Measurements from ENCODE around the gene WNT10A.

The WNT10A gene

DNA sequence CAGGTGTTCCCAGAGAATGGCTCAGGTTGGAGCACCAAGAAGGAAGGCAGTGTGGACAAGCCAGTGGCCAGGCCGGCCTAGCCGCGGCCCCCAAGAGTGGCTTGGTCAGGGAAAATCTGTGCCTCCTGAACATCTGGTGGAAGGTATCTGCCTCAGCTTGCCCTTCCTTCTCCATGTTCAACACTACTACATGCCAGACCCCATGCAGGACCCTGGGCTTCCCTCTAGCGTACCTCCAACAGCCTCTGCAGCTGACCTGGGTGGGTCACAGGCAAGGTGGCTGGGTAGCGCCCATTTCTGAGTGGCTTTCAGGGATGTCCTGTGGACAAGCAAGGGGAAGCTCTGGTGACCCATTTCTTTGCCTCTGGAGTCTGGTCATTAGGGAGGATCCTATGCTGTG, 7.7 kb downstream of the WNT10A start:
- CTCF ChIA-PET, result interaction anchor here (1.6 to 23.0 kb wide), 3 partner anchors 10 to 18 kb away, joined by 5 to 916 read pairs (median 97); no protein-coding TSS in a partner anchor
- DNase-seq (ENCODE audit: extremely low spot score), result no peak
- TF ChIP-seq, protein P1, sequence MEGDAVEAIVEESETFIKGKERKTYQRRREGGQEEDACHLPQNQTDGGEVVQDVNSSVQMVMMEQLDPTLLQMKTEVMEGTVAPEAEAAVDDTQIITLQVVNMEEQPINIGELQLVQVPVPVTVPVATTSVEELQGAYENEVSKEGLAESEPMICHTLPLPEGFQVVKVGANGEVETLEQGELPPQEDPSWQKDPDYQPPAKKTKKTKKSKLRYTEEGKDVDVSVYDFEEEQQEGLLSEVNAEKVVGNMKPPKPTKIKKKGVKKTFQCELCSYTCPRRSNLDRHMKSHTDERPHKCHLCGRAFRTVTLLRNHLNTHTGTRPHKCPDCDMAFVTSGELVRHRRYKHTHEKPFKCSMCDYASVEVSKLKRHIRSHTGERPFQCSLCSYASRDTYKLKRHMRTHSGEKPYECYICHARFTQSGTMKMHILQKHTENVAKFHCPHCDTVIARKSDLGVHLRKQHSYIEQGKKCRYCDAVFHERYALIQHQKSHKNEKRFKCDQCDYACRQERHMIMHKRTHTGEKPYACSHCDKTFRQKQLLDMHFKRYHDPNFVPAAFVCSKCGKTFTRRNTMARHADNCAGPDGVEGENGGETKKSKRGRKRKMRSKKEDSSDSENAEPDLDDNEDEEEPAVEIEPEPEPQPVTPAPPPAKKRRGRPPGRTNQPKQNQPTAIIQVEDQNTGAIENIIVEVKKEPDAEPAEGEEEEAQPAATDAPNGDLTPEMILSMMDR (IDR thresholded peaks at IDR 0.05; ENCODE audit: control extremely low read depth, extremely low read depth, low read depth, missing control alignments), result no peak
- POLR2A ChIA-PET, result no interaction called here

DNA sequence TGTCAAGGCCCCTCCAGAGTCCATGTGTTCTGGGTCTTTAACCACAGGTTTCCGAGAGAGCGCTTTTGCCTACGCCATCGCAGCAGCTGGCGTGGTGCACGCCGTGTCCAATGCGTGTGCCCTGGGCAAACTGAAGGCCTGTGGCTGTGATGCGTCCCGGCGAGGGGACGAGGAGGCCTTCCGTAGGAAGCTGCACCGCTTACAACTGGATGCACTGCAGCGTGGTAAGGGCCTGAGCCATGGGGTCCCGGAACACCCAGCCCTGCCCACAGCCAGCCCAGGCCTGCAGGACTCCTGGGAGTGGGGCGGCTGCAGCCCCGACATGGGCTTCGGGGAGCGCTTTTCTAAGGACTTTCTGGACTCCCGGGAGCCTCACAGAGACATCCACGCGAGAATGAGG, 9.3 kb downstream of the WNT10A start:
- TF ChIP-seq, protein P1 (IDR thresholded peaks at IDR 0.05; ENCODE audit: control extremely low read depth, extremely low read depth, low read depth, missing control alignments), result no peak
- ChIA-PET CTCF (interaction anchor here (1.1 to 23.0 kb wide), 5 partner anchors 9 to 90 kb away, joined by 3 to 916 read pairs (median 97); partner anchors contain the start of gene WNT10A), POLR2A (no interaction called here)
- no peak for DNase-seq (ENCODE audit: extremely low spot score)

DNA sequence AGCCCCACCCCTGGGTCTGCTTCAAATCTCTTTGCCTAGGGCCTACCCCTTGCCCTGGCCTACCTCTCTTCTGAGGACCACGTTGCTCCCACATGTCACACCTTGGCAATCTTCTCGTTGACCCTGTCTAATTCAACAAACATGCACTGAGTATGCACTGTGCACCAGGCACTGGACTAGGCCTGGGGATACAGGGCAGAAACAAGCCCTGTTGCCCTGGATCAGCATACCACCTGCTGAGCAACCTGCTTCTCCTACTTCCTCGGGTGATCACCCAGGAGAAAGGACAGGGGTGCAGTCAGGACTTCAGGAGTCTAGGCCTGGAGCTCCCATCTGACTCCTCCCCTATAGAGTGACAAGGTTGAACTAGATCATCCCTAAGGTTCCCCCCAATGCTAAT, 9.7 kb downstream of the WNT10A start:
- CTCF ChIA-PET, result interaction anchor here (1.1 to 23.0 kb wide), 4 partner anchors 8 to 90 kb away, joined by 3 to 916 read pairs (median 461); partner anchors contain the start of gene WNT10A
- no peak for DNase-seq (ENCODE audit: extremely low spot score)
- TF ChIP-seq, protein P1 (IDR thresholded peaks at IDR 0.05; ENCODE audit: control extremely low read depth, extremely low read depth, low read depth, missing control alignments), result no peak
- POLR2A ChIA-PET, result no interaction called here

DNA sequence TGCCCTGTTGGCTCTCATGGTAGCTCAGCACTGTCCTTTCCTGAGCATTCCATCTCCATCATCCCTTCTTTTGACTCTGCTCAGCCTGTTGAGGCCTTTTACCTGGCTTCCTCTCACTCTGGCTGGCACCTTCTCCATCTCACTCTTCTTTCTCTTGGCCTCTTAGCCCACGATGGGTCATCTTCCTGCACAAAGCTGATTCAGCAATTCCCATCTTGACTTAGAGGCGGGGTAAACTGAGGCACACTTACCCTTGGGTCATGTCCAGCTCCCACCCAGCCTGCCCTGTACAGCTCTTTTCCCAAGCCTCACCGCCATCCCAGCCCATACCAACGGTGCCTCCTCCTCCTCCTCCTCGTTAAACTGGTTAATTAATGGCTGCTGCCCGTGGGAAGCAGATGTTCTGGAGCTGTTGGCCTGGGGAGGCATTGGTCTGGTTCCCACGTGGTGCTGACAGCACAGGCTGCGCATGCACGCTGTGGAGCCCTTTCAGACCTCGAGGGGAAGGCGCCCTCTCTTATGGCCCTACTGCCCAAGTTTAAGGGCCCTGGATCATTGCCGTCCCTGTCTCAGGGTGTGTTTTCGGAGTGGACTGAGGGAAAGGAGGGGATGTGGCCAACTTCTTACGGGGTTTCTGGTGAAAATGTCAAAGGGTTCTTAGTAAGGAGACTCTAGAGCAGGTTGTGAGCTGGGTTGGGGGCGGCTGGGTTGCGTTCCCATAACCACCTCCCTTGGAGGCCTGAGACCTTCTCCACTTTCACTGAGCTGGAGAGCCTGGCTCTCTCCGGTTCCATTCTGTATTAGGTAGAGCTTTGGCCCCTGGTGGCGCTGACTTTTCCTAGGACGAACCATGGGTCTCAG, 10.9 kb downstream of the WNT10A start:
- POLR2A ChIA-PET, result interaction anchor here (0.5 kb wide), 1 partner anchor 11 kb away, joined by 7 read pairs; the partner anchor contains the start of gene WNT10A
- CTCF ChIA-PET, result interaction anchor here (1.0 to 17.6 kb wide), 7 partner anchors 10 to 194 kb away, joined by 3 to 916 read pairs (median 4); partner anchors contain the start of gene WNT10A
- TF ChIP-seq, protein P1 (IDR thresholded peaks at IDR 0.05; ENCODE audit: control extremely low read depth, extremely low read depth, low read depth, missing control alignments), result no peak
- DNase-seq (ENCODE audit: extremely low spot score), result no peak

DNA sequence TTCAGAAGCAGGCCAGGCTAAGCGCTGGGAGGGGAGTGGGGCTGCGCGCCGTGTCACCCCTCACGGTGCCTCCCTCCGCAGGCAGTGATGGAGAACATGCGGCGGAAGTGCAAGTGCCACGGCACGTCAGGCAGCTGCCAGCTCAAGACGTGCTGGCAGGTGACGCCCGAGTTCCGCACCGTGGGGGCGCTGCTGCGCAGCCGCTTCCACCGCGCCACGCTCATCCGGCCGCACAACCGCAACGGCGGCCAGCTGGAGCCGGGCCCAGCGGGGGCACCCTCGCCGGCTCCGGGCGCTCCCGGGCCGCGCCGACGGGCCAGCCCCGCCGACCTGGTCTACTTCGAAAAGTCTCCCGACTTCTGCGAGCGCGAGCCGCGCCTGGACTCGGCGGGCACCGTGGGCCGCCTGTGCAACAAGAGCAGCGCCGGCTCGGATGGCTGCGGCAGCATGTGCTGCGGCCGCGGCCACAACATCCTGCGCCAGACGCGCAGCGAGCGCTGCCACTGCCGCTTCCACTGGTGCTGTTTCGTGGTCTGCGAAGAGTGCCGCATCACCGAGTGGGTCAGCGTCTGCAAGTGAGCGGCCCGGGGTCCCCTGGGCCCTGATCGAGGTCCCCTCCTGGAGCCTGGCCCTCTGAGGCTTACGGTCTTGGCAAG, 12.2 kb downstream of the WNT10A start:
- peak; percentile 76 for DNase-seq (ENCODE audit: extremely low spot score)
- POLR2A ChIA-PET, result interaction anchor here (0.7 to 1.1 kb wide), 2 partner anchors 13 to 186 kb away, joined by 3 read pairs; no protein-coding TSS in a partner anchor
- CTCF ChIA-PET, result interaction anchor here (0.7 to 17.6 kb wide), 11 partner anchors 9 to 196 kb away, joined by 3 to 916 read pairs (median 3); partner anchors contain the start of gene WNT10A

More for the DNA sequence above, 12.2 kb downstream of the WNT10A start:
- TF ChIP-seq, protein P1 (IDR thresholded peaks at IDR 0.05; ENCODE audit: control extremely low read depth, extremely low read depth, low read depth, missing control alignments), result peak; percentile 60

Measured in GM10248 (cell line).